GM12873 (cell line): ENCODE measurements around the gene YTHDF2.

Experiments
- CTCF ChIP-seq: IDR thresholded peaks from 2 replicates; pipeline ENCODE4 v1.5.1; 2012; ENCODE audit warnings: low read depth, mild to moderate bottlenecking, moderate library complexity, low read length, control low read depth; ENCODE audit not compliant: insufficient read depth; ENCODE audit errors: missing control alignments

Gene YTHDF2

GRCh38 chr1:28736450-28737306 is at the start of gene YTHDF2:
Gene YTHDF2, plus strand, starts transcription at chr1:28736940. Its CDS starts 181 bp downstream, at chr1:28737121.
- TF ChIP-seq CTCF, result peak; percentile 85

- TF ChIP-seq CTCF, result no peak
These were observed 33.1 kb upstream of the YTHDF2 start for GRCh38 chr1:28703629-28704028.

GRCh38 chr1:28716336-28716735 is 20.4 kb upstream of the YTHDF2 start:
- TF ChIP-seq CTCF, result no peak

- TF ChIP-seq CTCF, result no peak
These were observed 18.6 kb upstream of the YTHDF2 start for GRCh38 chr1:28718166-28718565.

- TF ChIP-seq CTCF, result no peak
These were observed 18.0 kb upstream of the YTHDF2 start for GRCh38 chr1:28718586-28719331.

- TF ChIP-seq CTCF, result no peak
These were observed 17.5 kb upstream of the YTHDF2 start for GRCh38 chr1:28719332-28719619.

- no peak for TF ChIP-seq CTCF
These were observed 16.4 kb upstream of the YTHDF2 start for GRCh38 chr1:28720376-28720775.
